Measurements from ENCODE around the gene USP32.
"Not testable (repeated sequence)": the region's sequence is repeated elsewhere in the genome, so short reads cannot be mapped to it uniquely, and the experiment has no call there.

USP32 gene

DNA sequence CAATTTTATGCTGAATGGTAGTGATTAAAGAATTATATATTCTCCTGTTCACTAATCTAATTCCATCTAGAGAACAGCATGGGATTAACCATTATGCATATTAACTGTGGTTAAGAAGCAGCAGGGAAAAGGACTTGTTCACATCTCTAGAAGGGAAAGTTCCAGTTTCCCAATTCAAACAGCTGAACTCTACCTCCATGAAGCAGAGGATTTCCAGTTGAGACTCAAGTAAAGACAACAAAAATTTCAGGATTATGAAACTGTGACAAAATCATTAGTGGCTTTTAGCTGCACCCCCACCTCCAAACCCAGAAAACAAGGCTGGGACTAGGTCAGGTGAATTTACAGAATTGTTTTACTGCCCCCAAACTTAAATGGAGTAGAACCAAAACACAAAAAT lies 73.6 kb downstream of the USP32 start:
- no peaks in the 10 kb centered on the region for H3K36me3 ChIP-seq (ENCODE audit: insufficient read depth, low read length)
- peaks cover 24% of the 10 kb centered on the region for H4K20me1 ChIP-seq (ENCODE audit: insufficient read depth, low read length, poor library complexity, severe bottlenecking)
- no peak for TF ChIP-seq CTCF (conservative IDR thresholded peaks at IDR 0.05; ENCODE audit: low read length)
- no peak for TF ChIP-seq EZH2phosphoT487 (IDR thresholded peaks at IDR 0.05; ENCODE audit: borderline replicate concordance)
- H3K4me2 ChIP-seq (ENCODE audit: low read depth, low read length, poor library complexity, severe bottlenecking): no peak overlapping the region
- no peak overlapping the region for H3K4me3 ChIP-seq (ENCODE audit: low read length, poor library complexity, severe bottlenecking)
- no peaks in the 10 kb centered on the region for H3K27me3 ChIP-seq (ENCODE audit: insufficient read depth, low read length, poor library complexity, severe bottlenecking)
- no peak overlapping the region for H3K9ac ChIP-seq (ENCODE audit: low read depth, low read length, poor library complexity, severe bottlenecking)
- H3K79me2 ChIP-seq (ENCODE audit: insufficient read depth, low read length): peaks cover 71% of the 10 kb centered on the region
- no peak overlapping the region for H2AFZ ChIP-seq (ENCODE audit: low read length)
- no peaks in the 10 kb centered on the region for H3K9me2 ChIP-seq (replicated peaks; ENCODE audit: low read depth, low read length)
- H3K9me3 ChIP-seq (ENCODE audit: insufficient read depth, low read depth, low read length): no peaks in the 10 kb centered on the region
- H3F3A ChIP-seq (ENCODE audit: low read depth): no peaks in the 10 kb centered on the region
- no peaks in the 10 kb centered on the region for H3K4me1 ChIP-seq (ENCODE audit: insufficient read depth, low read length, poor library complexity, severe bottlenecking)

- peaks cover 71% of the 10 kb centered on the region for H3K79me2 ChIP-seq (ENCODE audit: insufficient read depth, low read length)
- H4K20me1 ChIP-seq (ENCODE audit: insufficient read depth, low read length, poor library complexity, severe bottlenecking): peaks cover 23% of the 10 kb centered on the region
- H2AFZ ChIP-seq (ENCODE audit: low read length): no peak overlapping the region
- H3K4me2 ChIP-seq (ENCODE audit: low read depth, low read length, poor library complexity, severe bottlenecking): no peak overlapping the region
- TF ChIP-seq CTCF (conservative IDR thresholded peaks at IDR 0.05; ENCODE audit: low read length) (peak; percentile 47), EZH2phosphoT487 (IDR thresholded peaks at IDR 0.05; ENCODE audit: borderline replicate concordance) (no peak)
- no peaks in the 10 kb centered on the region for H3F3A ChIP-seq (ENCODE audit: low read depth)
- no peaks in the 10 kb centered on the region for H3K9me2 ChIP-seq (replicated peaks; ENCODE audit: low read depth, low read length)
- H3K4me1 ChIP-seq (ENCODE audit: insufficient read depth, low read length, poor library complexity, severe bottlenecking): no peaks in the 10 kb centered on the region
- no peaks in the 10 kb centered on the region for H3K27me3 ChIP-seq (ENCODE audit: insufficient read depth, low read length, poor library complexity, severe bottlenecking)
- no peaks in the 10 kb centered on the region for H3K36me3 ChIP-seq (ENCODE audit: insufficient read depth, low read length)
- no peaks in the 10 kb centered on the region for H3K9me3 ChIP-seq (ENCODE audit: insufficient read depth, low read depth, low read length)
- no peak overlapping the region for H3K4me3 ChIP-seq (ENCODE audit: low read length, poor library complexity, severe bottlenecking)
- no peak overlapping the region for H3K9ac ChIP-seq (ENCODE audit: low read depth, low read length, poor library complexity, severe bottlenecking)
These were observed 76.3 kb downstream of the USP32 start for GRCh38 chr17:60315650-60316049.

- H3K4me2 ChIP-seq (ENCODE audit: low read depth, low read length, poor library complexity, severe bottlenecking); H2AFZ ChIP-seq (ENCODE audit: low read length); H3K4me1 ChIP-seq (ENCODE audit: insufficient read depth, low read length, poor library complexity, severe bottlenecking); H3K27me3 ChIP-seq (ENCODE audit: insufficient read depth, low read length, poor library complexity, severe bottlenecking); H3F3A ChIP-seq (ENCODE audit: low read depth); H3K36me3 ChIP-seq (ENCODE audit: insufficient read depth, low read length); H3K9me3 ChIP-seq (ENCODE audit: insufficient read depth, low read depth, low read length); H3K9ac ChIP-seq (ENCODE audit: low read depth, low read length, poor library complexity, severe bottlenecking); H3K4me3 ChIP-seq (ENCODE audit: low read length, poor library complexity, severe bottlenecking); H3K9me2 ChIP-seq (replicated peaks; ENCODE audit: low read depth, low read length): not testable (repeated sequence)
- Histone ChIP-seq H4K20me1 (ENCODE audit: insufficient read depth, low read length, poor library complexity, severe bottlenecking) (peaks cover 23% of the 10 kb centered on the region), H3K79me2 (ENCODE audit: insufficient read depth, low read length) (peaks cover 71% of the 10 kb centered on the region)
These were observed 77.0 kb downstream of the USP32 start for GRCh38 chr17:60314900-60315299.

GRCh38 chr17:60314423-60314822 lies 77.5 kb downstream of the USP32 start:
- no peak for TF ChIP-seq EZH2phosphoT487 (IDR thresholded peaks at IDR 0.05; ENCODE audit: borderline replicate concordance)
- no peak for TF ChIP-seq CTCF (conservative IDR thresholded peaks at IDR 0.05; ENCODE audit: low read length)
- H3K4me2 ChIP-seq (ENCODE audit: low read depth, low read length, poor library complexity, severe bottlenecking): no peak overlapping the region
- H3K36me3 ChIP-seq (ENCODE audit: insufficient read depth, low read length): no peaks in the 10 kb centered on the region; the same call in 1 of the 2 replicates
- no peak overlapping the region for H3K9ac ChIP-seq (ENCODE audit: low read depth, low read length, poor library complexity, severe bottlenecking)
- no peaks in the 10 kb centered on the region for H3K4me1 ChIP-seq (ENCODE audit: insufficient read depth, low read length, poor library complexity, severe bottlenecking)
- no peaks in the 10 kb centered on the region for H3K9me3 ChIP-seq (ENCODE audit: insufficient read depth, low read depth, low read length)
- H3K9me2 ChIP-seq (replicated peaks; ENCODE audit: low read depth, low read length): no peaks in the 10 kb centered on the region
- H3K4me3 ChIP-seq (ENCODE audit: low read length, poor library complexity, severe bottlenecking): no peak overlapping the region
- peaks cover 23% of the 10 kb centered on the region for H4K20me1 ChIP-seq (ENCODE audit: insufficient read depth, low read length, poor library complexity, severe bottlenecking)
- H2AFZ ChIP-seq (ENCODE audit: low read length): no peak overlapping the region
- peaks cover 74% of the 10 kb centered on the region for H3K79me2 ChIP-seq (ENCODE audit: insufficient read depth, low read length)
- H3F3A ChIP-seq (ENCODE audit: low read depth): no peaks in the 10 kb centered on the region
- H3K27me3 ChIP-seq (ENCODE audit: insufficient read depth, low read length, poor library complexity, severe bottlenecking): no peaks in the 10 kb centered on the region

Data from Loucy (cell line).